WTC11 (cell line): ENCODE measurements around the gene LHFPL4. TPM values are rescaled to one million over a fixed set of nuclear protein-coding genes. Genes with fewer than 3 reads are reported as not detected.

ENCODE experiments used
- ATAC-seq: fragments of 200-7000 bp; cut with Tn5 transposase; 2 replicates; pipeline ENCODE4 v1.10.0; 2021; ENCODE audit warnings: mild to moderate bottlenecking, moderate library complexity
- CTCF ChIA-PET: fragments of 300-600 bp; sonication (Branson Sonifier 250); formaldehyde crosslinking; loops from one replicate; lab custom pipeline; 2021; ENCODE audit warnings: antibody characterized with exemption; lab: Charles Lee
- POLR2A ChIA-PET: fragments of 350-600 bp; sonication (Branson Sonifier 250); formaldehyde crosslinking; loops from one replicate; lab custom pipeline; 2021; ENCODE audit warnings: antibody characterized with exemption; lab: Charles Lee
- DNase-seq: peaks from one replicate; pipeline ENCODE4 v3.0.0; 2021; ENCODE audit warnings: low spot score
- H3K27ac Mint-ChIP-seq: 2 replicates; pipeline ENCODE4 v1.8.0; 2021; ENCODE audit warnings: mixed read lengths
- H3K27me3 Mint-ChIP-seq: 2 replicates; pipeline ENCODE4 v1.8.0; 2021; ENCODE audit warnings: low read depth, mild to moderate bottlenecking, moderate library complexity, mixed read lengths
- H3K36me3 Mint-ChIP-seq: 2 replicates; pipeline ENCODE4 v1.8.0; 2021; ENCODE audit warnings: mixed read lengths
- H3K4me1 Mint-ChIP-seq: 2 replicates; pipeline ENCODE4 v1.8.0; 2022; ENCODE audit warnings: mixed read lengths
- H3K4me3 Mint-ChIP-seq: 2 replicates; pipeline ENCODE4 v1.8.0; 2021; ENCODE audit warnings: mild to moderate bottlenecking, moderate library complexity, mixed read lengths
- H3K9me3 Mint-ChIP-seq: 2 replicates; pipeline ENCODE4 v1.8.0; 2021; ENCODE audit warnings: mixed read lengths
- AR ChIP-seq: fragments of 250-450 bp; sonication (Bioruptor Pico); IDR thresholded peaks from 2 replicates; pipeline ENCODE4 v1.9.0; 2021; ENCODE audit warnings: mild to moderate bottlenecking
- FOXK1 ChIP-seq: sonication (generic); formaldehyde crosslinking; IDR thresholded peaks from 2 replicates; pipeline ENCODE4 v1.8.0; 2022; ENCODE audit warnings: mild to moderate bottlenecking, moderate library complexity, missing genetic modification reagents
- FOXP1 ChIP-seq: sonication (generic); formaldehyde crosslinking; IDR thresholded peaks from 2 replicates; pipeline ENCODE4 v1.8.0; 2022; ENCODE audit warnings: missing genetic modification reagents, mild to moderate bottlenecking, moderate library complexity, borderline replicate concordance
- FOXP4 ChIP-seq: sonication (generic); formaldehyde crosslinking; IDR thresholded peaks from 2 replicates; pipeline ENCODE4 v1.8.0; 2022; ENCODE audit warnings: mild to moderate bottlenecking, missing genetic modification reagents
- HMGXB4 ChIP-seq: sonication (generic); formaldehyde crosslinking; IDR thresholded peaks from 2 replicates; pipeline ENCODE4 v1.8.1; 2023; ENCODE audit warnings: mild to moderate bottlenecking, moderate library complexity, missing genetic modification reagents
- MXD4 ChIP-seq: fragments of 250-450 bp; sonication (Bioruptor Pico); IDR thresholded peaks from 2 replicates; pipeline ENCODE4 v1.8.0; 2021; ENCODE audit warnings: mild to moderate bottlenecking, moderate library complexity, borderline replicate concordance
- PRRX2 ChIP-seq: fragments of 250-450 bp; sonication (Bioruptor Pico); IDR thresholded peaks from 2 replicates; pipeline ENCODE4 v1.8.0; 2021; ENCODE audit warnings: mild to moderate bottlenecking
- RELA ChIP-seq: sonication (generic); formaldehyde crosslinking; IDR thresholded peaks from 2 replicates; pipeline ENCODE4 v1.8.1; 2022; ENCODE audit warnings: missing genetic modification reagents, mild to moderate bottlenecking, borderline replicate concordance
- TEAD1 ChIP-seq: sonication (generic); formaldehyde crosslinking; IDR thresholded peaks from 2 replicates; pipeline ENCODE4 v1.8.0; 2022; ENCODE audit warnings: mild to moderate bottlenecking, missing genetic modification reagents
- ZBTB21 ChIP-seq: sonication (generic); formaldehyde crosslinking; IDR thresholded peaks from 2 replicates; pipeline ENCODE4 v1.8.1; 2023; ENCODE audit warnings: mild to moderate bottlenecking, missing genetic modification reagents, borderline replicate concordance
- ZNF232 ChIP-seq: sonication (generic); formaldehyde crosslinking; IDR thresholded peaks from 2 replicates; pipeline ENCODE4 v1.8.0; 2022; ENCODE audit warnings: mild to moderate bottlenecking, missing genetic modification reagents
- ZNF416 ChIP-seq: fragments of 250-450 bp; sonication (Bioruptor Pico); IDR thresholded peaks from 2 replicates; pipeline ENCODE4 v1.9.0; 2021; ENCODE audit warnings: mild to moderate bottlenecking, inconsistent platforms
- ZNF532 ChIP-seq: fragments of 250-450 bp; sonication (Bioruptor Pico); IDR thresholded peaks from 2 replicates; pipeline ENCODE4 v1.9.0; 2021; ENCODE audit warnings: mild to moderate bottlenecking, borderline replicate concordance
- total RNA-seq: library from RNA; stranded (reverse); gene quantifications from 3 replicates; pipeline ENCODE4 v1.2.3, GENCODE V29; 2021

LHFPL4 gene
- total RNA-seq, 1 experiment from 2014 or later, result 24.4 TPM

GRCh38 chr3:9534429-9534828, 19.2 kb downstream of the LHFPL4 start (continued):
- TF ChIP-seq ZBTB21 (no peak), PRRX2 (CRISPR knock-in tag) (no peak)

- no peak for TF ChIP-seq FOXP1 (CRISPR knock-in tag)
- no peak for TF ChIP-seq MXD4 (CRISPR knock-in tag)
- no peak for TF ChIP-seq ZNF532 (CRISPR knock-in tag)
- no peak for TF ChIP-seq ZNF416
- no peak for TF ChIP-seq TEAD1 (CRISPR knock-in tag)
- no peak for TF ChIP-seq RELA (CRISPR knock-in tag)
- H3K27me3 Mint-ChIP-seq, result peaks cover 22% of the 10 kb centered on the region
- no peak overlapping the region for H3K4me3 Mint-ChIP-seq
- no peak for ATAC-seq
- POLR2A ChIA-PET, result no interaction called here
- DNase-seq, result no peak
- H3K27ac Mint-ChIP-seq, result no peak overlapping the region
- H3K9me3 Mint-ChIP-seq, result peaks cover 20% of the 10 kb centered on the region
- no peaks in the 10 kb centered on the region for H3K4me1 Mint-ChIP-seq
- H3K36me3 Mint-ChIP-seq, result peaks cover 5% of the 10 kb centered on the region
- CTCF ChIA-PET, result no interaction called here
These were observed 28.5 kb downstream of the LHFPL4 start for GRCh38 chr3:9525078-9525477.

- POLR2A ChIA-PET, result no interaction called here
- no peak overlapping the region for H3K27ac Mint-ChIP-seq
- peaks cover 75% of the 10 kb centered on the region for H3K27me3 Mint-ChIP-seq
- peaks cover 18% of the 10 kb centered on the region for H3K9me3 Mint-ChIP-seq
- CTCF ChIA-PET, result interaction anchor here (0.9 kb wide), 1 partner anchor 14 kb away, joined by 3 read pairs; no protein-coding TSS in a partner anchor
- no peak for DNase-seq
- H3K36me3 Mint-ChIP-seq, result peaks cover 4% of the 10 kb centered on the region
- H3K4me1 Mint-ChIP-seq, result no peaks in the 10 kb centered on the region
- H3K4me3 Mint-ChIP-seq, result no peak overlapping the region
- TF ChIP-seq ZNF232 (CRISPR knock-in tag) (no peak), AR (CRISPR knock-in tag) (no peak), FOXK1 (CRISPR knock-in tag) (no peak), FOXP4 (CRISPR knock-in tag) (no peak), HMGXB4 (CRISPR knock-in tag) (no peak)
- no peak for ATAC-seq
These were observed 38.7 kb downstream of the LHFPL4 start for GRCh38 chr3:9514956-9515355.
